Endothelial cell (in vitro differentiated cells): ENCODE measurements around the gene DDX52. TPM values are rescaled to one million over a fixed set of nuclear protein-coding genes. Genes with fewer than 3 reads are reported as not detected.

Source experiments
- DNase-seq: peaks from one replicate; pipeline ENCODE4 v3.0.0; 2021; ENCODE audit warnings: low spot score
- H3K27ac Mint-ChIP-seq: one replicate; pipeline ENCODE4 v1.8.0; 2021; ENCODE audit warnings: mixed read lengths, inconsistent platforms; ENCODE audit not compliant: unreplicated experiment
- H3K27me3 Mint-ChIP-seq: one replicate; pipeline ENCODE4 v1.8.0; 2021; ENCODE audit warnings: mild to moderate bottlenecking, moderate library complexity, mixed read lengths, inconsistent platforms; ENCODE audit not compliant: unreplicated experiment
- H3K36me3 Mint-ChIP-seq: one replicate; pipeline ENCODE4 v1.8.0; 2021; ENCODE audit warnings: mild to moderate bottlenecking, low read depth, mixed read lengths, inconsistent platforms; ENCODE audit not compliant: unreplicated experiment
- H3K4me1 Mint-ChIP-seq: one replicate; pipeline ENCODE4 v1.8.0; 2021; ENCODE audit warnings: mild to moderate bottlenecking, mixed read lengths, inconsistent platforms; ENCODE audit not compliant: unreplicated experiment
- H3K4me3 Mint-ChIP-seq: one replicate; pipeline ENCODE4 v1.8.0; 2021; ENCODE audit warnings: mild to moderate bottlenecking, mixed read lengths, inconsistent platforms; ENCODE audit not compliant: unreplicated experiment
- H3K9me3 Mint-ChIP-seq: one replicate; pipeline ENCODE4 v1.8.0; 2021; ENCODE audit warnings: mixed read lengths, inconsistent platforms; ENCODE audit not compliant: unreplicated experiment
- total RNA-seq: library from RNA; stranded (reverse); fragmentation: NEBNext Ultra II Directional; extraction: Animal tissue kit (Norgen Biotek cat#: 25700); gene quantifications from one replicate; pipeline ENCODE4 v1.2.1, GENCODE V29; 2021; ENCODE audit not compliant: unreplicated experiment
- TF ChIP-seq, protein P1 (sequence below): fragments of 200-600 bp; sonication (generic); IDR thresholded peaks from one replicate; pipeline ENCODE4 v1.5.0; 2021; ENCODE audit warnings: antibody characterized with exemption; ENCODE audit not compliant: unreplicated experiment

DDX52 gene
- total RNA-seq, 1 donor from 2014 or later: 35.5 TPM

DNA sequence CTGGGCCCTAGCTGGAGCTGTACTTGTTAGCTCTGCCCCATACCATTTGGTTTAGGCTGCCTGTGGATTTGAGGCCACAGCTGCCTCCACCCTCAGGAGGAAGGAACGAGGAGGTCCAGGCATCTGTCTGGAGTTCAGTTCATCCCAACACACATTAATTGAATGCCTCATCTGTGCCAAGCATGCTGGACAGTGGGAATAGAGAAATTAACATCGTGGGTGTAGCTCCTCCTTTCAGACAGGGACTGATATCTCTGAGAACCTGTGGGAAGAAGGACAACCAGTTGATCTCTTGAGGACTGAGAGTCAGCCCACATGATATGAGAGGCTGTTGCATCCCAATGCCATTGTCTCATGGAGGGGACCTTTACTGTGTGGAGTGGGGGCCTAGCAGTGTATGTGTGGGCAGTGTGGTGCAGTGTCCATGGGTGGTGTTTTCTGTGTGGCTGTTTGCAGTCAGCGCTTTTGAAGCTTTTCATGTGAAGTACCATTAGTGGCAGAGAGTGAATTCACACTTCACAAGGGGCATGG is 29.4 kb upstream of the DDX52 start:
- Mint-ChIP-seq H3K27me3 (no peaks in the 10 kb centered on the region), H3K4me1 (no peaks in the 10 kb centered on the region), H3K36me3 (no peaks in the 10 kb centered on the region), H3K9me3 (no peaks in the 10 kb centered on the region), H3K27ac (no peak overlapping the region), H3K4me3 (no peak overlapping the region)
- TF ChIP-seq, protein P1, sequence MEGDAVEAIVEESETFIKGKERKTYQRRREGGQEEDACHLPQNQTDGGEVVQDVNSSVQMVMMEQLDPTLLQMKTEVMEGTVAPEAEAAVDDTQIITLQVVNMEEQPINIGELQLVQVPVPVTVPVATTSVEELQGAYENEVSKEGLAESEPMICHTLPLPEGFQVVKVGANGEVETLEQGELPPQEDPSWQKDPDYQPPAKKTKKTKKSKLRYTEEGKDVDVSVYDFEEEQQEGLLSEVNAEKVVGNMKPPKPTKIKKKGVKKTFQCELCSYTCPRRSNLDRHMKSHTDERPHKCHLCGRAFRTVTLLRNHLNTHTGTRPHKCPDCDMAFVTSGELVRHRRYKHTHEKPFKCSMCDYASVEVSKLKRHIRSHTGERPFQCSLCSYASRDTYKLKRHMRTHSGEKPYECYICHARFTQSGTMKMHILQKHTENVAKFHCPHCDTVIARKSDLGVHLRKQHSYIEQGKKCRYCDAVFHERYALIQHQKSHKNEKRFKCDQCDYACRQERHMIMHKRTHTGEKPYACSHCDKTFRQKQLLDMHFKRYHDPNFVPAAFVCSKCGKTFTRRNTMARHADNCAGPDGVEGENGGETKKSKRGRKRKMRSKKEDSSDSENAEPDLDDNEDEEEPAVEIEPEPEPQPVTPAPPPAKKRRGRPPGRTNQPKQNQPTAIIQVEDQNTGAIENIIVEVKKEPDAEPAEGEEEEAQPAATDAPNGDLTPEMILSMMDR: no peak
- DNase-seq: no peak

GRCh38 chr17:37671824-37672547 is 28.7 kb upstream of the DDX52 start:
- H3K4me3 Mint-ChIP-seq: no peak overlapping the region
- H3K36me3 Mint-ChIP-seq: no peaks in the 10 kb centered on the region
- no peaks in the 10 kb centered on the region for H3K27me3 Mint-ChIP-seq
- no peaks in the 10 kb centered on the region for H3K9me3 Mint-ChIP-seq
- no peaks in the 10 kb centered on the region for H3K4me1 Mint-ChIP-seq
- TF ChIP-seq, protein P1: no peak
- DNase-seq: no peak
- H3K27ac Mint-ChIP-seq: no peak overlapping the region

GRCh38 chr17:37671028-37671823 is 28.0 kb upstream of the DDX52 start:
- Mint-ChIP-seq H3K27ac (no peak overlapping the region), H3K9me3 (no peaks in the 10 kb centered on the region)
- TF ChIP-seq, protein P1: no peak

DNA sequence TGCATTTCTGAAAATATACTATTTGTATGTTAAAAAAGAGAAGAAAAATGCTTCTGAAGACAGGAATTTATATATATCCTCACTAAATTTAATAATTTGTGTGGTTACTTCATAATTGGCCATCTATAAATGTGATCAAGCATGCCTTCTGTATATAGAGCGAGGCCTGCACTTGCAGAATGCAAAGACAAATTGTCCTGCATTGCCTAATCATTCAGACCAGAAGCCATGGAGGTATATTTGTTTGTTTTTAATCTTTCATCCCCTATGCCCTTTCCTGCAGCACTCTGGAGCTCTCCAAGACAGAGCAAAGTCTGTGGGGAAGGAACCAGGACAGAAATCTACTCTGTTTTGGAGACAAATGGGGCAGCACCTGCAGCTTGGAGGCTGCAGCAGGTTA is 23.8 kb upstream of the DDX52 start:
- H3K36me3 Mint-ChIP-seq: no peaks in the 10 kb centered on the region
- H3K4me3 Mint-ChIP-seq: no peak overlapping the region
- no peaks in the 10 kb centered on the region for H3K4me1 Mint-ChIP-seq
- no peak for DNase-seq
- no peaks in the 10 kb centered on the region for H3K27me3 Mint-ChIP-seq
- no peak overlapping the region for H3K27ac Mint-ChIP-seq
- H3K9me3 Mint-ChIP-seq: no peaks in the 10 kb centered on the region
- TF ChIP-seq, protein P1: no peak

More at GRCh38 chr17:37671028-37671823, 28.0 kb upstream of the DDX52 start:
- Mint-ChIP-seq H3K4me1 (no peaks in the 10 kb centered on the region), H3K27me3 (no peaks in the 10 kb centered on the region), H3K36me3 (no peaks in the 10 kb centered on the region), H3K4me3 (no peak overlapping the region)
- no peak for DNase-seq
